GM18907 (cell line): ENCODE results near the gene ZCCHC14.
A peak's percentile ranks its signal among the peaks of the same experiment; 100 is the strongest.

Experiments used
- ATAC-seq: cut with Tn5 transposase; IDR thresholded peaks from one replicate; pipeline ENCODE4 v1.9.1; 2021; ENCODE audit warnings: mild to moderate bottlenecking, moderate library complexity; ENCODE audit not compliant: unreplicated experiment

Gene ZCCHC14

DNA sequence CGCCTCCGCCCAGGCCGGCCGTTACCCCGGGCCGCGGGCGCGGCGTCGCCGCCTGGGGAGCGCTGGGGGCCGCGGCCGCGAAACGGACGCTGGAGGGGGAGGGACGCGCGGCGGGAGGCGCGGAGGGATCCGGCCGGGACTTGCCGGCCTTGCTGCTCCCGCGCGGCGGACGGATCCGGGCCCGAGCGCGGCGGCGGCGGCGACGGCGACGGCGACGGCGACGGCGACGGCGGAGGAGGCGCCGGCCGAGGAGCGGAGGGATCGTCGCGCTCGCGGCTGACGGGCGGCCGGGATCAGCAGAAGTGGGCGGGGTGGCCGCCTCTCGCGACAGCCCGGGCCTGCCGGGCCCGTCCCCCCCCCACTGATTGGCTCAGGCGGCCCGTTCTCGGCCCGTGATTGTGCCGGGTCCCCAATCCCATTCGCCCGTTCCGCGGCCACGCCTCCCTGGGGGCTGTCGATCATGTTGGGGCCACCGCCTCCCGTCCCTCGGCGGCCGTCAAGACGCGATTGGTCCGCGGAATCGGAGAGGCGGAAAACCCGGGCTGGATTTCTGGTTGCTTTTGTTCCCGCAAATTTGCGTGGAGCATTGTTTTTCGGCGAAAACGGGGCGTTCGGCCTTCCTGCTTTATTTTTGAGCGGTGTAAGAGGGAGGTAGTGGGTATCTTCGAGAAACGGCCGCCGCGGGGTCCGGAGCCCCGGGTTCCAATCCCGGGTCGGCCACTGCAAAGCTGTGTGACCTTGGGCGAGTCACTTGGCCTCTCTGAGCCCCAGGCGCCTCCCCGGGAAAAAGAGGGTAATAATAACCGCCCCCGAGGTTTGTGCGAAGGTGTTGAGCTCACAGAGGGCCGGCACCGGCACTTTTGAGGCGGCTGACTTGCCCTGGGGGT is at the start of gene ZCCHC14:
Gene ZCCHC14, minus strand, starts transcription at position 304 of the 887 bp plus-strand sequence. CDS start 786 bp downstream, outside the sequence.
- ATAC-seq = peak; percentile 82

GRCh38 chr16:87541872-87542234 is 49.0 kb upstream of the ZCCHC14 start:
- ATAC-seq = no peak

DNA sequence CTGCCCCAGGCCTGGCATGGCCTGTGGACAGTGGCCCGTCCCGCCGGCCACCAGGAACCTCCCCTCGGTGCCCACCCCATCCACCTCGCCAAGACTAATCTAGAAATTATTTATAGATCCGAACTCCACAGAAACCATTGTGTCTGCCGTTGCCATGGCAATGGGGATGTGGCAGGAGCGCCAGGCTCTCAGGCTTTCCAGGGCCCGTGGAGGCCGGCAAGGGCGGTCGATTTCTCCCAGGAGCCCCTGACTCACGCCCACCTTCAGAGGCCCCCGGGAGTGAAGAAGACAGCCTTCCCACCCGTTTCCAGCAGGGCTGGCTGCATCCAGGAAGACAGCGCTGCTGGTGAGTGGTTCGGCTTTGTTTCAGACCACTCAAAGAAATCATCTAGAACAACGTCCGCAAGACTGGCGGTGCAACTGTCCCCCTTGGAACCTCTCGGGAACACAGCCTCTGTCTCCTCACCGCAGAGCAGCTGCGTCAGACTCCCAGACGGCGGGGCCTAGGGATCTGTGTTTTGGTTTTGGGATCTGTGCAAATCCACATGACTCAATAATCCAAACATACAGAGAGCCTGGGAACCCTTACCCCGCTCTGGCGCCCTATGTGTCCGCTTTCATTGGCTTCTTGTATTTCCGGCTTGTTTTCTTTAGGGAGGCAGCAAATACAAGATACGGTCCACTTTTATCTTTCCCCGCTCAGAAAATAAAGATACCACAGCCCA is 48.5 kb upstream of the ZCCHC14 start:
- no peak for ATAC-seq

DNA sequence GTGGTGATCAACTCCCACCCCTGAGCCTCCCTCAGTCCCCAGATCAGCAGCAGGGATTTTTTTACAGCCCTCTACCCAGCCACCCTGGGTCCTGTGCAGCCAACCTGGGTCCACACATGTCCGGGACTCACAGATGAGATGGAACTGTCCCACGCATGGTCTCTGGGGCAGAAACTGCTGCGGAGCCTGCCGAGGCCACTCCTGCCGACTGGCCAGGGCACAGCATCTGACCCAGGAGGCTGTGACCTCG is 48.0 kb upstream of the ZCCHC14 start:
- no peak for ATAC-seq

- ATAC-seq = no peak
Measured at GRCh38 chr16:87540072-87540896, 47.5 kb upstream of the ZCCHC14 start.

DNA sequence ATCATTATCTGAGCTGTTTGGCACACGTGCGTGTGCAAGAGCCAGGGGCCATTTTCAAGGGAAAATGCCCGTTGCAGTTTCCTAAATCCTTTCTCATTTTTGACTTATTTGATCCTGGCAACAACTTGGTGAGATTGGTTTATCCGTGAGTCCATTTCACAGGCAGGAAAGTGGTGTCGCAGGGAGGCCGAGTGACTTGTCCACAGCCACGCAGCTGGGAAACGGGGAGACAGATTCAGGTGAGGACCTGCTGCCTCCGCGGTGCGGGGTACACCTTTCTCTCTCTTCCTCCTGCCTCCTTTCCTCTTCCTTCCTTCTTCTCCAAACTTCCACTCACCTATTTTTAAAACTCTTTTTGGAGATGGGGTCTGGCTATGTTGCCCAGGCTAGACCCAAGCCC is 46.3 kb upstream of the ZCCHC14 start:
- no peak for ATAC-seq

GRCh38 chr16:87538594-87538993 is 45.8 kb upstream of the ZCCHC14 start:
- ATAC-seq = no peak

- ATAC-seq = no peak
Measured at GRCh38 chr16:87538160-87538559, 45.3 kb upstream of the ZCCHC14 start.

DNA sequence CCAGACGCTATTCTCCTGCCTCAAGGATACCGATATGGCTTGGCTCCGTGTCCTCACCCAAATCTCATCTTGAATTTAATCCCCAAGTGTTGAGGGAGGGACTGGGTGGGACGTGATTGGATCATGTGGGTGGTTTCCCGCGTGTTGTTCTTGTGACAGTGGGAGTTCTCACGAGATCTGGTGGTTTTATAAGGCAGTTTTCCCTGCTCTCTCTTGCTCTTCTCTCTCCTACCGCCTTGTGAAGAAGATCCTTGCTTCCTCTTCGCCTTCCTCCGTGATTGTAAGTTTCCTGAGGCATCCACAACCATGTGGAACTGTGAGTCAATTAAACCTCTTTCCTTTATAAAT is 43.9 kb upstream of the ZCCHC14 start:
- no peak for ATAC-seq

GRCh38 chr16:87535855-87536794 is 43.3 kb upstream of the ZCCHC14 start:
- no peak for ATAC-seq

- ATAC-seq = no peak
Measured at GRCh38 chr16:87535457-87535854, 42.6 kb upstream of the ZCCHC14 start.

GRCh38 chr16:87534751-87535150 is 41.9 kb upstream of the ZCCHC14 start:
- ATAC-seq = no peak

DNA sequence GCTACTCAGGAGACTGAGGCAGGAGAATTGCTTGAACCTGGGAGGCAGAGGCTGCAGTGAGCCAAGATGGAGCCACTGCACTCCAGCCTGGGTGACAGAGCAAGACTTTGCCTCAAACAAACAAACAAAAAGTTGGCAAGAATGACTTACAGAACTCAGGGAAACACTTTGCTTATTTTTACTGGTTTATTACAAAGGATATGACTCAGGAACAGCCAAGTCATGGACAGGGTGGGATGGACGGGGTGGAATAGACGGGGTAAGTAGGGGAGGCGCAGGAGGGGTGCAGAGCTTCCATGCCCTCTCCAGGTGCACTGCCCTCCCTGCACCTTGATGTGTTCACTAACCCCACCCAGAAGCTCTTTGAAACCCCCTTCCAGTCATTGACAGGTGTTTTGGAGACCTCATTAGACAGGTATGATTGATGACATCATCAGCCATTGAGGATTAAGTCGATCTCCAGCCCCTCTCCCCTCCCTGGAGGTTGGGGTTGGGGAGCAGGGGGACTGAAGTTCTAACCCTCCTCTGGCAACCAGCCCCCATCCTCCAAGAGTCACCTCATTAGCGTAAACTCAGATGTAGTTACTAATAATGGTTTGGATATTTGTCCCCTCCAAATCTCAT is 41.3 kb upstream of the ZCCHC14 start:
- no peak for ATAC-seq

GRCh38 chr16:87533061-87533460 is 40.2 kb upstream of the ZCCHC14 start:
- no peak for ATAC-seq

DNA sequence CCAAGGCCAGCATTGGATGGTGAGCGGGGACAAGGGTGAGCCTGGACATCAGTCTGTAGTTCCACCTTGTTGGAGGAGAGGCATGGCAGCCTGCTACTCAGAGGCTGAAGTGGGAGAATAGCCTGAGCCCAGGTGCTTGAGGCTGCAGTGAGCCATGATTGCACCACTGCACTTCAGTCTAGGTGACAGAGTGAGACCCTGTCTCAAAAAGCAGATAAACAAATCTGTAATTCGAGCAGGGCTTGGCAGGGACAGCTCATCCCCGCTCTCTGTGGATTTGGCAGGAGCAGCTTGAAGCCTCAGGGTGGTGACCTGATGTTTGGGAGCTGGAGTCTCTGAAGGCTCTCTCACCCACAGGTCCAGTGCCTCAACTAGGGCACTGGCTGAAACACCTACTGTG is 38.6 kb upstream of the ZCCHC14 start:
- ATAC-seq = no peak

- no peak for ATAC-seq
Measured at GRCh38 chr16:87528690-87529579, 36.1 kb upstream of the ZCCHC14 start.

- no peak for ATAC-seq
Measured at GRCh38 chr16:87527055-87527724, 34.4 kb upstream of the ZCCHC14 start.

DNA sequence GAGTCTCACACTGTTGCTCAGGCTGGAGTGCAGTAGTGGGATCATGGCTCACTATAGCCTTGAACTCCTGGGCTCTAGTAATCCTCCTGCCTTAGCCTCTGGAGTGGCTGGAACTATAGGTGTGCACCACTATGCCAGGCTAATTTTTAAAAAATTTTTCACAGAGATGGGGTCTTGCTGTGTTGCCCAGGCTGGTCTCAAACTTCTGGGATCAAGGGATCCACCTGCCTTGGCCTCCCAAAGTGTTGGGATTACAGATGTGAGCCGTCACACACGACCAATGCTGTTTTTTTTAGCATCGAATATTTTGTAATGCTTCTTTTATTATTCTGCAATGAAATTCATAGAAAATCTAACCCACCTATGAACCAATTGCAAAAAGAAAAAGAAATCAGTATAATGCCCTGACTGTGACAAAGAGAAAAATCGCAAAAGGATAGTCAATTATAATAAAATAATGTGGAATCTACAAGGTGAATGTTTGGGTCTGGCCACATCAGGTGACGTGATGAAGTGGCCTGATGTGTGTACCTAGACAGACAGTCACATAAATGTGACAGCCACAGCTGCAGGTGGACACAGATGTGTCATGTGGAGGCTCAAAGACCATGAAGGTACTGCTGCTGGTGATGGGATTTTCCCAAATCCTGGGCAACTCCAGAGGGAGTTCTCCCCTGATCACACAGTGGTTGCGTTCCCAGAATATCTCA is 33.6 kb upstream of the ZCCHC14 start:
- ATAC-seq = no peak
